PC-9 (cell line): ENCODE results near the gene PASK.

ENCODE experiments used
- EZH2 ChIP-seq: fragments of 200-600 bp; sonication (generic); IDR thresholded peaks from 2 replicates; pipeline ENCODE4 v1.8.0; 2017; ENCODE audit warnings: antibody characterized with exemption, low read depth
- TF ChIP-seq, protein P1 (sequence below): fragments of 200-600 bp; sonication (generic); conservative IDR thresholded peaks from 2 replicates; pipeline ENCODE4 v1.6.1; 2017; ENCODE audit warnings: mixed run types, antibody characterized with exemption, mild to moderate bottlenecking, moderate library complexity

DNA sequence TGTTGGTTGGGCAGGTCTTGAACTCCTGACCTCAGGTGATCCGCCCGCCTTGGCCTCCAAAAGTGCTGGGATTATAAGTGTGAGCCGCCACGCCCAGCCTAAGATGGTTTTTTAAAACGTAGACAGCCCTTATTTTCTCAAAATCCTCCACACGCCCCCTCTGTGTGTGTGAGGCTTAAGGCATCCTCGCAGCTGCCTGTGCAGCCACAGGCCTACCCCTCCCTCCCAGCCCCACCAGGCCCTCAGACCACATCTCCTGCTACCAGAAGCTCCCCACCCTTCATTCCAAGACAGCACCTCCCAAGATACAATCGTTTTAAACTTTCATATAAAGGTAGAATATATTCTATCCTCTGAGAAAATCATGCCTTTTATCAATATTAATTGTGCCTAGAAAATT, 44.0 kb upstream of the PASK start:
- TF ChIP-seq, protein P1, sequence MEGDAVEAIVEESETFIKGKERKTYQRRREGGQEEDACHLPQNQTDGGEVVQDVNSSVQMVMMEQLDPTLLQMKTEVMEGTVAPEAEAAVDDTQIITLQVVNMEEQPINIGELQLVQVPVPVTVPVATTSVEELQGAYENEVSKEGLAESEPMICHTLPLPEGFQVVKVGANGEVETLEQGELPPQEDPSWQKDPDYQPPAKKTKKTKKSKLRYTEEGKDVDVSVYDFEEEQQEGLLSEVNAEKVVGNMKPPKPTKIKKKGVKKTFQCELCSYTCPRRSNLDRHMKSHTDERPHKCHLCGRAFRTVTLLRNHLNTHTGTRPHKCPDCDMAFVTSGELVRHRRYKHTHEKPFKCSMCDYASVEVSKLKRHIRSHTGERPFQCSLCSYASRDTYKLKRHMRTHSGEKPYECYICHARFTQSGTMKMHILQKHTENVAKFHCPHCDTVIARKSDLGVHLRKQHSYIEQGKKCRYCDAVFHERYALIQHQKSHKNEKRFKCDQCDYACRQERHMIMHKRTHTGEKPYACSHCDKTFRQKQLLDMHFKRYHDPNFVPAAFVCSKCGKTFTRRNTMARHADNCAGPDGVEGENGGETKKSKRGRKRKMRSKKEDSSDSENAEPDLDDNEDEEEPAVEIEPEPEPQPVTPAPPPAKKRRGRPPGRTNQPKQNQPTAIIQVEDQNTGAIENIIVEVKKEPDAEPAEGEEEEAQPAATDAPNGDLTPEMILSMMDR = no peak
- no peak for TF ChIP-seq EZH2
